22Rv1 (cell line): ENCODE data around the gene HMOX1.

ENCODE experiments used
- H3K27ac ChIP-seq: fragments of 450-650 bp; 2 replicates; pipeline ENCODE4 v1.5.1; 2017
- ZFX ChIP-seq: fragments of 450-650 bp; IDR thresholded peaks from 2 replicates; pipeline ENCODE4 v1.6.1; 2017; ENCODE audit warnings: antibody characterized with exemption, borderline replicate concordance
- TF ChIP-seq, protein P1 (sequence below): fragments of 450-650 bp; IDR thresholded peaks from 2 replicates; pipeline ENCODE4 v1.5.1; 2017; ENCODE audit warnings: mild to moderate bottlenecking

The HMOX1 gene

GRCh38 chr22:35384527-35384926 is 3.6 kb downstream of the HMOX1 start:
- no peak overlapping the region for H3K27ac ChIP-seq
- TF ChIP-seq, protein P1, sequence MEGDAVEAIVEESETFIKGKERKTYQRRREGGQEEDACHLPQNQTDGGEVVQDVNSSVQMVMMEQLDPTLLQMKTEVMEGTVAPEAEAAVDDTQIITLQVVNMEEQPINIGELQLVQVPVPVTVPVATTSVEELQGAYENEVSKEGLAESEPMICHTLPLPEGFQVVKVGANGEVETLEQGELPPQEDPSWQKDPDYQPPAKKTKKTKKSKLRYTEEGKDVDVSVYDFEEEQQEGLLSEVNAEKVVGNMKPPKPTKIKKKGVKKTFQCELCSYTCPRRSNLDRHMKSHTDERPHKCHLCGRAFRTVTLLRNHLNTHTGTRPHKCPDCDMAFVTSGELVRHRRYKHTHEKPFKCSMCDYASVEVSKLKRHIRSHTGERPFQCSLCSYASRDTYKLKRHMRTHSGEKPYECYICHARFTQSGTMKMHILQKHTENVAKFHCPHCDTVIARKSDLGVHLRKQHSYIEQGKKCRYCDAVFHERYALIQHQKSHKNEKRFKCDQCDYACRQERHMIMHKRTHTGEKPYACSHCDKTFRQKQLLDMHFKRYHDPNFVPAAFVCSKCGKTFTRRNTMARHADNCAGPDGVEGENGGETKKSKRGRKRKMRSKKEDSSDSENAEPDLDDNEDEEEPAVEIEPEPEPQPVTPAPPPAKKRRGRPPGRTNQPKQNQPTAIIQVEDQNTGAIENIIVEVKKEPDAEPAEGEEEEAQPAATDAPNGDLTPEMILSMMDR: no peak

DNA sequence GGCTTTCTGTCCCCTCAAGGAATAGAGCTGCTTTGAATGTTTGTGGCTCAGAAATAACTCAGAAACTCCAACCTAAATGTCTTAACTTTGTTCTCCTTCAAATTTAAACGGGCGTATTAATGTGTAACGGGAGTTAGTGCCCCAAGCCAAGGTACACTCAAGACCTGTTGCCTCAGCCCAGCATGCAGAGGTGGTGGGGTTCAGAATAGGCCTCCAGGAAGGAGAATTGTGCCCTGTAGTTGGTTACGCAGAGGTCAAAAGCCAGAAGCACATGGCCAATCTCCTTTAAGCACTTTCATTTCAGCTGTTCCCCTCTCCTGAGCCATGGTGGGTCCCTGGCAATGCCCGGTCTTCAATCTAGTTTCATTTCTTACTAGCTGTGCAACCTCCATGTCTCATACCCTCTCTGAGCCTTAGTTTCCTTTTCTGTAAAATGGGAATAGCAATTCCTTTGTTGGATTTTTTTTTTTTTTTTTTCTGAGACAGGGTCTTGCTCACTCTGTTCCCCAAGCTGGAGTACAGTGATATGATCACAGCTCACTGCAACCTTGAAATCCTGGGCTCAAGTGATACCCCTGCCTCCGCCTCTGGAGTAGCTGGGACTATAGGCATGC is 4.2 kb downstream of the HMOX1 start:
- no peak for TF ChIP-seq ZFX
- TF ChIP-seq, protein P1: no peak
- no peak overlapping the region for H3K27ac ChIP-seq

DNA sequence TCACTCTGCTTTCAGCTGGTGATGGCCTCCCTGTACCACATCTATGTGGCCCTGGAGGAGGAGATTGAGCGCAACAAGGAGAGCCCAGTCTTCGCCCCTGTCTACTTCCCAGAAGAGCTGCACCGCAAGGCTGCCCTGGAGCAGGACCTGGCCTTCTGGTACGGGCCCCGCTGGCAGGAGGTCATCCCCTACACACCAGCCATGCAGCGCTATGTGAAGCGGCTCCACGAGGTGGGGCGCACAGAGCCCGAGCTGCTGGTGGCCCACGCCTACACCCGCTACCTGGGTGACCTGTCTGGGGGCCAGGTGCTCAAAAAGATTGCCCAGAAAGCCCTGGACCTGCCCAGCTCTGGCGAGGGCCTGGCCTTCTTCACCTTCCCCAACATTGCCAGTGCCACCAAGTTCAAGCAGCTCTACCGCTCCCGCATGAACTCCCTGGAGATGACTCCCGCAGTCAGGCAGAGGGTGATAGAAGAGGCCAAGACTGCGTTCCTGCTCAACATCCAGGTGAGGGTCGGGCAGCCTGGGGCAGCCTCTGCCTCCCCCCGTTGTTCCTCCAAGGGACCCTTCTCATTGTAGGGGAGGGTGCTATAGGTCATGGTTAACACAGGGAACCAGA is 5.9 kb downstream of the HMOX1 start:
- H3K27ac ChIP-seq: no peak overlapping the region
- TF ChIP-seq, protein P1: no peak
- TF ChIP-seq ZFX: no peak

DNA sequence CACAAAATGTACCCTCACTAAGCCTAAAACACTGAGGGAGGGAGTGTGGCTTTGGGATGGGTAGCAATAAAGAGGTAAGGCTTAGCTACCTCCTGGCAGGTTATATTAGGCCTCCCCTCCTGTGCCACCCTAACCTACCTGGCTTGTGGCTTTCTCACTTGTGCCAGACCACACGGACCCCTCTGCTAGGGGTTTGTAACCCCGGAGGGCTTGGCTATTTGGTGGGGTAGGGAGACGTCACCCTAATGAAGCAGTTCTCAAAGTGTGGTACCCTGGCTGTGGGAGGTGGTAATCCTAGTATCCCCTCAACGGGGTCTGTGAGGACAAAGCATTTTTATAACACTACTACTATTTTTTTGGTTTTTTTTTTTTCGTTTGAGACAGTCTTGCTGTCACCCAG is 10.0 kb downstream of the HMOX1 start:
- TF ChIP-seq, protein P1: no peak
- no peak for TF ChIP-seq ZFX
- no peak overlapping the region for H3K27ac ChIP-seq

DNA sequence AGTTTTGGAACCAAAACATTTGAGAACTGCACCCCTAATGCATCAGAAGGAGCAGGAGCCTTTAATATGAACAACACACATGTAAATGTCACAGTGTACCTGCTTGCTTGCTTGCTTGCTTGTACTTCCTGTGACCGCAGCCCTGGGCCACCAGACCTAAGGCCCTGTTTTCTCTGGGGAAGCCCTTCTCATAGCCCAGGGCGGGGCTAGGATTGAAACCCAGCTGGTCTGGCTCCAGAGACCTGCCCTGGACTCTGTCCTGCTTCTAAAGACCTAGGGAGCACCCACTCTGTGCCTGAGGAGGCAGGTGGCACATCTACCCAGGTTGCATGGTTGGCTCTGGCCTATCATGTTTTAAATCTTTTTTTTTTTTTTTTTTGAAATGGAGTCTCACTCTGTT is 11.5 kb downstream of the HMOX1 start:
- no peak overlapping the region for H3K27ac ChIP-seq
- TF ChIP-seq, protein P1: no peak
- no peak for TF ChIP-seq ZFX

DNA sequence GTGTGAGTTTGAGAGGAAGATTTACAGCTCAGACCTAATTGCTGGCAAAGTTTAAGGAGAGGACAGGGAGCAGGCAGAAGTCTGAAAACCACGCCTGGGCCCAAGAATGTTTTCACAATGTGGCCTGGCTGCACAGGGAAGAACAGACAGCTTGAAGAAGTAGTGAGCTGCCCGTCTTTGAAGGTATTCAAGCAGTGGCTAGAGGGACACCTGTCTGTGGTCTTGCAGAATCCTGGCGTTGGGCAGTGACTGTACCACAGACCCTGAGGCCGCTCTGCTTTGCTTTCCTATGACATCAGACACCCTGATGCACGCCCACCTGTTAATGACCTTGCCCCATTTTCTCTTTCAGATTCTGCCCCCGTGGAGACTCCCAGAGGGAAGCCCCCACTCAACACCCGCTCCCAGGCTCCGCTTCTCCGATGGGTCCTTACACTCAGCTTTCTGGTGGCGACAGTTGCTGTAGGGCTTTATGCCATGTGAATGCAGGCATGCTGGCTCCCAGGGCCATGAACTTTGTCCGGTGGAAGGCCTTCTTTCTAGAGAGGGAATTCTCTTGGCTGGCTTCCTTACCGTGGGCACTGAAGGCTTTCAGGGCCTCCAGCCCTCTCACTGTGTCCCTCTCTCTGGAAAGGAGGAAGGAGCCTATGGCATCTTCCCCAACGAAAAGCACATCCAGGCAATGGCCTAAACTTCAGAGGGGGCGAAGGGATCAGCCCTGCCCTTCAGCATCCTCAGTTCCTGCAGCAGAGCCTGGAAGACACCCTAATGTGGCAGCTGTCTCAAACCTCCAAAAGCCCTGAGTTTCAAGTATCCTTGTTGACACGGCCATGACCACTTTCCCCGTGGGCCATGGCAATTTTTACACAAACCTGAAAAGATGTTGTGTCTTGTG is 12.5 kb downstream of the HMOX1 start:
- TF ChIP-seq, protein P1: no peak
- no peak for TF ChIP-seq ZFX
- no peak overlapping the region for H3K27ac ChIP-seq

- H3K27ac ChIP-seq: no peak overlapping the region
- TF ChIP-seq ZFX: no peak
- TF ChIP-seq, protein P1: no peak
Measured at GRCh38 chr22:35394011-35394312, 13.1 kb downstream of the HMOX1 start.
